Activated CD4-positive, alpha-beta memory T cell treated with anti-CD3 and anti-CD28 coated beads for 36 hours (primary cell): ENCODE results near the gene CD58. TPM values are rescaled to one million over a fixed set of nuclear protein-coding genes. Genes with fewer than 3 reads are reported as not detected.

Source experiments
- CTCF ChIA-PET: fragments of 350-600 bp; sonication (Branson Sonifier 250); formaldehyde crosslinking; loops from one replicate; lab custom pipeline; 2021; ENCODE audit warnings: antibody characterized with exemption, inconsistent platforms; lab: Charles Lee
- POLR2A ChIA-PET: fragments of 350-600 bp; sonication (Branson Sonifier 250); formaldehyde crosslinking; loops from one replicate; lab custom pipeline; 2021; ENCODE audit warnings: antibody characterized with exemption; lab: Charles Lee
- DNase-seq: peaks from one replicate; pipeline ENCODE4 v3.0.0-alpha.2; 2020
- H3K27ac Mint-ChIP-seq: one replicate; pipeline ENCODE4 v1.8.0; 2021; ENCODE audit warnings: mixed read lengths
- H3K27me3 Mint-ChIP-seq: one replicate; pipeline ENCODE4 v1.8.0; 2021; ENCODE audit warnings: mixed read lengths
- H3K36me3 Mint-ChIP-seq: one replicate; pipeline ENCODE4 v1.8.0; 2021; ENCODE audit warnings: mixed read lengths
- H3K4me1 Mint-ChIP-seq: one replicate; pipeline ENCODE4 v1.8.0; 2021; ENCODE audit warnings: low read depth, mixed read lengths
- H3K4me3 Mint-ChIP-seq: one replicate; pipeline ENCODE4 v1.8.0; 2021; ENCODE audit warnings: mild to moderate bottlenecking, mixed read lengths
- H3K9me3 Mint-ChIP-seq: one replicate; pipeline ENCODE4 v1.8.0; 2021; ENCODE audit warnings: mixed read lengths
- intact Hi-C: fragments of 100-400 bp; cut with micrococcal nuclease; formaldehyde crosslinking; loops from one replicate; pipeline ENCODE4 v1.15.1; 2023
- total RNA-seq, 2 experiments: library from RNA; stranded (reverse); gene quantifications; one replicate each; pipeline ENCODE4 v1.2.3, GENCODE V29; 2021

Gene CD58
- total RNA-seq, 2 experiments from 2014 or later: 21.9 to 27.2 TPM

GRCh38 chr1:116496380-116496779, 74.4 kb downstream of the CD58 start:
- Mint-ChIP-seq H3K4me1 (peaks cover 8% of the 10 kb centered on the region), H3K27ac (no peak overlapping the region), H3K9me3 (no peaks in the 10 kb centered on the region), H3K27me3 (no peaks in the 10 kb centered on the region), H3K4me3 (no peak overlapping the region), H3K36me3 (no peaks in the 10 kb centered on the region)
- intact Hi-C loops: no loop called here
- CTCF ChIA-PET: interaction anchor here (10.7 to 12.5 kb wide), 2 partner anchors 12 to 355 kb away, joined by 130 to 139 read pairs; no protein-coding TSS in a partner anchor
- POLR2A ChIA-PET: no interaction called here
- no peak for DNase-seq

- ChIA-PET POLR2A (no interaction called here), CTCF (interaction anchor here (10.7 to 12.5 kb wide), 2 partner anchors 11 to 354 kb away, joined by 130 to 139 read pairs; no protein-coding TSS in a partner anchor)
- H3K4me1 Mint-ChIP-seq: peaks cover 8% of the 10 kb centered on the region
- intact Hi-C loops: no loop called here
- H3K27ac Mint-ChIP-seq: no peak overlapping the region
- no peaks in the 10 kb centered on the region for H3K9me3 Mint-ChIP-seq
- H3K4me3 Mint-ChIP-seq: no peak overlapping the region
- H3K36me3 Mint-ChIP-seq: no peaks in the 10 kb centered on the region
- no peaks in the 10 kb centered on the region for H3K27me3 Mint-ChIP-seq
- DNase-seq: no peak
Observed at GRCh38 chr1:116495535-116495934, 75.3 kb downstream of the CD58 start.

DNA sequence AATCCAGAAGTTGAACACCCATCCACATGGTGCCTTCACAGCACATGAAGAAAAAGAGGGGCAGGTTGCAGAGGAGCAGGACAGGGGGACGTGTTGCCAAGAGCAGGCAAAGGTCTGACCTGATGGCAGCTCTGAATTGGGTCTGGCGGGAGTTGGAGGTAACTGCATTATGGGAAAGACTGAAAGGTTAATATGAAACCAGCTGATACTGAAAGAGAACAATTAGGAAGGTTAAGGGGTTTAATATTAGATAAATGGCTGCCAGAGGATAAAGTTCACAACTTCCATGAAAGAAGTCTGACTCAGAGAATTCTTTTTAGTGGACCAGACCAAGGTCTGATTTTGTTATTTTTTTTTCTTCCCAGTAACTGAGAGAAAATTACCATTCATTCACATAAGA, 76.1 kb downstream of the CD58 start:
- intact Hi-C loops: no loop called here
- DNase-seq: no peak
- no peaks in the 10 kb centered on the region for H3K27me3 Mint-ChIP-seq
- H3K36me3 Mint-ChIP-seq: no peaks in the 10 kb centered on the region
- H3K4me3 Mint-ChIP-seq: no peak overlapping the region
- CTCF ChIA-PET: interaction anchor here (1.3 to 12.5 kb wide), 3 partner anchors 10 to 356 kb away, joined by 10 to 139 read pairs (median 130); no protein-coding TSS in a partner anchor
- POLR2A ChIA-PET: no interaction called here
- H3K4me1 Mint-ChIP-seq: peaks cover 8% of the 10 kb centered on the region
- H3K27ac Mint-ChIP-seq: no peak overlapping the region
- no peaks in the 10 kb centered on the region for H3K9me3 Mint-ChIP-seq

DNA sequence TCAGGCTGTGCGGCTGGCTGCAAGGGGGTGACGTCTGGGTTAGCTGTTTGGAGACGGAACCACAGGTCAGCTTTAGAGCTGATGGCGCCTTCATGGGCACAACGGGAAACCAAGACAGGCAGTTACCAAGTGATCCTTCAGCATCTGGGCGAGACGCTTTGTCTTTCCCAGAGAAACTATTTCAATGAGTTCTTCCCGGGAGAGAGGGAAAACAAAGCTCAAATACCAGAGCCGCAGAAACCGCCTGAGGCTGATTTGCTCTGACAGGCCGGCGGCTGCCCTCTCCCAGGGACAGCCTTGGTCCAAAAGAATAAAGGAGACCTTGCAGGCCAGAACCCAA, 76.5 kb downstream of the CD58 start:
- no peak overlapping the region for H3K27ac Mint-ChIP-seq
- POLR2A ChIA-PET: no interaction called here
- DNase-seq: no peak
- H3K4me1 Mint-ChIP-seq: peaks cover 9% of the 10 kb centered on the region
- H3K27me3 Mint-ChIP-seq: no peaks in the 10 kb centered on the region
- no peaks in the 10 kb centered on the region for H3K9me3 Mint-ChIP-seq
- no peak overlapping the region for H3K4me3 Mint-ChIP-seq
- H3K36me3 Mint-ChIP-seq: no peaks in the 10 kb centered on the region
- intact Hi-C loops: no loop called here
- CTCF ChIA-PET: interaction anchor here (0.6 to 12.5 kb wide), 3 partner anchors 10 to 355 kb away, joined by 3 to 139 read pairs (median 10); no protein-coding TSS in a partner anchor

DNA sequence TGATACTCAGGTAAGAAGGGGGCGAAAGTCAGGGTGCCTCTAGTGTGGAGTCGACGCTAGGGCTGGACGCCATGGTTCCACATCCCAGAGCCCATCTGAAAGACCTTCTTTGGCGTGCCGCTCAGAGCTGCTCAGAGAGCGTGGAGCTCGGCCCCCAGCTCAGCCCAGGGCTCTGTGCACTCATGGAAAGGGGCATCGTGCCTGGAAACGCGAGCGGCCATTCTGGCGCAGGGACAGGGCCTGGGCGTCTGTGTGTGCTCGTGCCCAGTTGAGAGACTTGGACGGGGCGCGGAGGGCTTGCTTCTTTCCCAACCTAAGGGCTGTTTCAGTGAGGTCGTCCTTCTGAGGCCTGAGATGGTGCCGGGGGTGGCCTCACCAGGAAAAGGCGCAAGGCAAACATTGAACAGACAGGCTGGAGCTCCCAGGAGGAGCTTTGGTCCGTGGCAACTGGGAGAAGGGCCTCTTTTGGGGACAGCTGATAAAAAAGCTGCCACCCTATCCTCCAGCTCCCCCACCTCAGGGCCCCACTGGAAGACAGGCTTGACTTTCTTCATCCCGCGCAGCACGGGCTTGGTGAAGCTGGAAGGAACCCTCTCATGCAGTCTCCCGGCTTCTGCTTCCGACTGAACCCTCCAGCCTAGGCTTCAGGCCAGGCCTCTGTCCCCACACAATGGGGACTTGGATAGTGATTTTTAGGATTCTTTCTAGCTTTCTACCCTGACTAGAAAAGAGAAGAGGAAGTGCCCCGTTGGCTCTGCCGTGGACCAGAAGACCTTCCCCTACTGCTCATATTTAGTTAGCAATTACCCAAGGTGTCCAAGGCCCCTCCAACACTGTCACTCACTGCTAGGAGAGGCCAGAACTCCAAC, 77.1 kb downstream of the CD58 start:
- H3K4me1 Mint-ChIP-seq: peaks cover 11% of the 10 kb centered on the region
- no peak overlapping the region for H3K27ac Mint-ChIP-seq
- no peaks in the 10 kb centered on the region for H3K36me3 Mint-ChIP-seq
- intact Hi-C loops: no loop called here
- POLR2A ChIA-PET: no interaction called here
- H3K4me3 Mint-ChIP-seq: no peak overlapping the region
- CTCF ChIA-PET: interaction anchor here (0.6 to 12.5 kb wide), 4 partner anchors 9 to 355 kb away, joined by 3 to 139 read pairs (median 6); no protein-coding TSS in a partner anchor
- no peaks in the 10 kb centered on the region for H3K9me3 Mint-ChIP-seq
- H3K27me3 Mint-ChIP-seq: no peaks in the 10 kb centered on the region
- DNase-seq: no peak

DNA sequence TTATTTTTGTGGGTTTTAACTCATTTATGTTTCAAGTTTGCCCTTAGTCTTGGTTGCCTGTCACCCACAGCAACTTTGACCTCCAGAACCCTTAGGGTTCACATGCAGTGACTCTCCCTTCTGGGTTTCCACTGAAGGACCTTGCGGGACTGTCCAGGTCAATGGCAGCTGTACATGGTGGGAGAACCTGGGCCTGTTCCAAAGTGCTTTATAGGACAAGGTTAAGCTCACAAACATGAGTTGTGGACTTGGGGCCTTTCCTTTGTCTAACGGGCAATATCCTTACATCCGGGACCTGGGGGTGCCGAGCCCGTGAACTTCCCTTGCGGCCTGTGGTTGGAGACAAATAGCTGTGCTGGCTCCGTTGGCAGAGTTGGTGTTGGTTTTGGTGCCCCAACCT, 77.8 kb downstream of the CD58 start:
- ChIA-PET CTCF (interaction anchor here (1.0 to 12.5 kb wide), 3 partner anchors 9 to 354 kb away, joined by 3 to 139 read pairs (median 5); no protein-coding TSS in a partner anchor), POLR2A (no interaction called here)
- H3K4me1 Mint-ChIP-seq: peaks cover 12% of the 10 kb centered on the region
- intact Hi-C loops: no loop called here
- H3K27ac Mint-ChIP-seq: no peak overlapping the region
- no peak for DNase-seq
- no peak overlapping the region for H3K4me3 Mint-ChIP-seq
- H3K36me3 Mint-ChIP-seq: no peaks in the 10 kb centered on the region
- no peaks in the 10 kb centered on the region for H3K27me3 Mint-ChIP-seq
- no peaks in the 10 kb centered on the region for H3K9me3 Mint-ChIP-seq

DNA sequence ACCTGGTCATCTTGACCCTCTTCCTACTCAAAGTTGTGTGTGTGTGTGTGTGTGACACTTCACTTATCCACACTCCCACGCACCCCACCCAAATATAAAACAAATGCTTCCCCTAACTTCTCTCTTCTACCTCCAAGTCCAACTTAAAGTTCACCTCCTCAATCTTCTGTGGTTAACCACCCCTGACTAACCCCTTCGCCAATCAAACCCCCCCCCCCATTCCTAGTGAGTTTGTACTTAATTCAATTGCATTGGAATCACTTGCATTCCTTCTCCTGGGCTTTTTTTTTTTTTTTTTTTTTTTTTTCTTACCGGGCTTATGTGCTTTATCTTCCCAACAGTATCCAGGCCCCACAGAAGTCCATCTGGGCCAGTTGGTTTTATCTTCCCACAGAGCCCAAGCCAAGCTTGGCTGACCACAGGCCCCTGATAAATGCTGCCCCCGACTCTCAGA, 78.4 kb downstream of the CD58 start:
- intact Hi-C loops: no loop called here
- Mint-ChIP-seq H3K9me3 (no peaks in the 10 kb centered on the region), H3K36me3 (no peaks in the 10 kb centered on the region), H3K27me3 (no peaks in the 10 kb centered on the region), H3K4me3 (no peak overlapping the region), H3K4me1 (peaks cover 12% of the 10 kb centered on the region), H3K27ac (no peak overlapping the region)
- ChIA-PET POLR2A (no interaction called here), CTCF (interaction anchor here (1.0 to 1.1 kb wide), 2 partner anchors 12 to 353 kb away, joined by 3 to 5 read pairs; no protein-coding TSS in a partner anchor)
- DNase-seq: no peak

DNA sequence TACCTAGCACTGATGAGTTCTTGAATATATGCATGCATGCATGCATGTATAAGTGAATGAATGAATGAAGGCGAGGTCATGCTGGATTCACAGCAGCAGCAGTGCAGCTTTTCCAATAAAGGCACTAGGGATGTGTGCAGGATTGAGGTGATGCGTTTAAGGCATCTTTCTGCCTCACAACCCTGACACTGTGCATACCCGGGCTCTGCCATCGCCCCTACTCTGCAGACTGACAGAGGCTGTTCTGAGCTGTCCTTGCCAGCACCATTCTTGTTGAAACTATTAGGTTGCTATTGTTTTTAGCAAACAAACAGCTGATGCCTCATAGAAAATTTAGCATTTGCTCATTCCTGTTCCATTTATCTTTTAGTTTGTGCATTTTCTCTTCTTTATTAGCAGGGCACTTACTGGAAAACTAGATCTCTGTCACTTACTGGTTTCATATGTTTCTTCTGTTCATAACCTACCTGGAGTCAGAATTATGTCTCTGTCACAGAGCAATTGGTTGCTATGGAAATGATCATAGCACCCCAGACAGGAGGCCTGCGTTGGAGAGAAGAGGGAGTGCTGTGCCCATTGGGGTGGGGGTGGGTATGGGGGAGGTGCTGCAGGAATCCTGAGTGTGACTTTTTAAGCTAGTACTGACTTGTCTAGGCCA, 79.0 kb downstream of the CD58 start:
- Mint-ChIP-seq H3K9me3 (no peaks in the 10 kb centered on the region), H3K27ac (no peak overlapping the region), H3K27me3 (no peaks in the 10 kb centered on the region), H3K36me3 (no peaks in the 10 kb centered on the region), H3K4me3 (no peak overlapping the region), H3K4me1 (peaks cover 11% of the 10 kb centered on the region)
- ChIA-PET POLR2A (no interaction called here), CTCF (interaction anchor here (0.9 to 1.3 kb wide), 3 partner anchors 65 to 353 kb away, joined by 3 to 5 read pairs (median 3); no protein-coding TSS in a partner anchor)
- intact Hi-C loops: no loop called here
- DNase-seq: no peak

DNA sequence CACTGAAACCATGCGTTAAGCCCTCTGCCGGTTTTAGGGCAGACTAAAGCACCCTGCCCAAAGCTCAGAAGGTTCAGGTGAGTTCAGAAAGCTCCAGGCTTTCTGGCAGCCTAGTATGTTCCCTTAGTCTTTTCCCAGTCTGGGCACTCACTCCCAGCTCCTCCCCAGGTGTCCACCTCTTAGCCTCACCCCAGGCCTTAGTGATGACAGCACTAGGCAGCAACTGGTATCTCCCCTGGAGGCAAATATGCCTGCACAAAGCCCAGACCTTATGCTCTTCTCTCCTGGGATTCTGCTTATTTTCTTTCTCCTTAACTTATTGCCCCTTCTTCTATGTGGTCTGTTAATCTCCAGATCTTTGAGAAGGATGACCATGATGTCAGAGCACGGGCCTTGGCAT, 80.2 kb downstream of the CD58 start:
- no peaks in the 10 kb centered on the region for H3K9me3 Mint-ChIP-seq
- no peaks in the 10 kb centered on the region for H3K36me3 Mint-ChIP-seq
- H3K27me3 Mint-ChIP-seq: no peaks in the 10 kb centered on the region
- ChIA-PET CTCF (interaction anchor here (1.3 to 1.9 kb wide), 4 partner anchors 8 to 352 kb away, joined by 3 to 9 read pairs (median 6); no protein-coding TSS in a partner anchor), POLR2A (no interaction called here)
- peaks cover 7% of the 10 kb centered on the region for H3K4me1 Mint-ChIP-seq
- H3K4me3 Mint-ChIP-seq: no peak overlapping the region
- no peak for DNase-seq
- H3K27ac Mint-ChIP-seq: no peak overlapping the region
- intact Hi-C loops: no loop called here

DNA sequence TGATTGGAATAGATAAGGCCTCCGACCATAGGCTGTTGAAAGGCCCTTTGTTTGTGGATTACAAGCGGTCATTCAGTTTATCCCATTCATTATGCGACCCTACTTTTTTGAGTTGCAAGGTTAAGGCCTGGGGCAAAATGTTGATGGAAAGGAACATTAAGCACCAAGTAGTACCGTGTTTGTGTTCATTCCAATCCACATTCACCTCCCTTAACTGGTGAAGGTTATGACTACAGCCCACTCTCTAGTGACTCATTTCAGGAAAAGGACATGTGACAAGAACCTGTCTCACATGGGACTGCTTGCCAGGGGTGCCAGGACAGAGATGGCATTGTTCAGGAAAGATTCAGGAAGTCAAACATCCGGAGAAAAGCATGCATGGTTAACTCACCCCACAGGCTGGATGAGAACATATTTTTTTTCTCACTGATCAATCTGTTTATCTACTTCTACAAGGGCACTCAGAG, 81.6 kb downstream of the CD58 start:
- Mint-ChIP-seq H3K4me3 (no peak overlapping the region), H3K27me3 (no peaks in the 10 kb centered on the region), H3K4me1 (peaks cover 7% of the 10 kb centered on the region), H3K27ac (no peak overlapping the region), H3K36me3 (no peaks in the 10 kb centered on the region), H3K9me3 (no peaks in the 10 kb centered on the region)
- ChIA-PET POLR2A (no interaction called here), CTCF (interaction anchor here (1.3 to 1.9 kb wide), 3 partner anchors 10 to 350 kb away, joined by 4 to 9 read pairs (median 7); no protein-coding TSS in a partner anchor)
- intact Hi-C loops: loop anchor here (5.0 kb wide), 1 partner anchor 337 kb away; no protein-coding TSS in a partner anchor
- DNase-seq: no peak

- intact Hi-C loops: loop anchor here (5.0 kb wide), 1 partner anchor 336 kb away; no protein-coding TSS in a partner anchor
- POLR2A ChIA-PET: no interaction called here
- H3K4me1 Mint-ChIP-seq: peaks cover 7% of the 10 kb centered on the region
- no peaks in the 10 kb centered on the region for H3K27me3 Mint-ChIP-seq
- no peak for DNase-seq
- H3K9me3 Mint-ChIP-seq: no peaks in the 10 kb centered on the region
- H3K36me3 Mint-ChIP-seq: no peaks in the 10 kb centered on the region
- H3K27ac Mint-ChIP-seq: no peak overlapping the region
- H3K4me3 Mint-ChIP-seq: no peak overlapping the region
- CTCF ChIA-PET: interaction anchor here (0.6 to 7.7 kb wide), 5 partner anchors 11 to 347 kb away, joined by 4 to 304 read pairs (median 5); no protein-coding TSS in a partner anchor
Observed at GRCh38 chr1:116488071-116488470, 82.8 kb downstream of the CD58 start.
